Smooth muscle cell (in vitro differentiated cells): ENCODE data around the gene HSPB1. TPM values are rescaled to one million over a fixed set of nuclear protein-coding genes. Genes with fewer than 3 reads are reported as not detected.

Source experiments
- DNase-seq: peaks from one replicate; lab custom pipeline; 2025; ENCODE audit not compliant: unreplicated experiment; lab: John Stamatoyannopoulos, UW
- H2AFZ ChIP-seq: fragments of 200-600 bp; sonication (generic); 2 replicates; pipeline ENCODE4 v1.6.0; 2016; ENCODE audit warnings: antibody characterized with exemption, low read depth, mild to moderate bottlenecking
- H3F3A ChIP-seq: fragments of 200-600 bp; sonication (generic); 2 replicates; pipeline ENCODE4 v1.6.0; 2017; ENCODE audit warnings: antibody characterized with exemption, low read depth
- H3K27ac ChIP-seq: fragments of 200-600 bp; sonication (generic); 2 replicates; pipeline ENCODE4 v1.5.1; 2016; ENCODE audit warnings: low read depth, mild to moderate bottlenecking
- H3K27me3 ChIP-seq: fragments of 200-600 bp; sonication (generic); 2 replicates; pipeline ENCODE4 v1.6.1; 2016; ENCODE audit warnings: low read depth, mild to moderate bottlenecking
- H3K36me3 ChIP-seq: fragments of 200-600 bp; sonication (generic); 2 replicates; pipeline ENCODE4 v1.5.1; 2016; ENCODE audit warnings: low read depth
- H3K4me1 ChIP-seq: fragments of 200-600 bp; sonication (generic); 2 replicates; pipeline ENCODE4 v1.5.1; 2016; ENCODE audit warnings: low read depth
- H3K4me2 ChIP-seq: fragments of 200-600 bp; sonication (generic); 2 replicates; pipeline ENCODE4 v1.6.0; 2016; ENCODE audit warnings: mild to moderate bottlenecking
- H3K4me3 ChIP-seq: fragments of 200-600 bp; sonication (generic); 2 replicates; pipeline ENCODE4 v1.5.1; 2016; ENCODE audit warnings: mild to moderate bottlenecking
- H3K79me2 ChIP-seq: fragments of 200-600 bp; sonication (generic); 2 replicates; pipeline ENCODE4 v1.6.0; 2016; ENCODE audit warnings: low read depth, mild to moderate bottlenecking
- H3K9ac ChIP-seq: fragments of 200-600 bp; sonication (generic); 2 replicates; pipeline ENCODE4 v1.6.0; 2016; ENCODE audit warnings: low read depth
- H3K9me3 ChIP-seq: fragments of 200-600 bp; sonication (generic); replicated peaks from 2 replicates; pipeline ENCODE4 v1.5.1; 2016; ENCODE audit warnings: low read depth
- H4K20me1 ChIP-seq: fragments of 200-600 bp; sonication (generic); 2 replicates; pipeline ENCODE4 v1.6.0; 2016; ENCODE audit warnings: low read depth
- WGBS: methylation state at CpG from one replicate; pipeline ENCODE4 v1.1.7; 2016; ENCODE audit warnings: low lambda C conversion rate; 5-methylcytosine and 5-hydroxymethylcytosine counted together
- polyA plus RNA-seq: library from polyadenylated mRNA; unstranded; fragments of >200 nt; fragmentation: Nextera tagmentation; extraction: Ambion mirVana; gene quantifications from 2 replicates; pipeline ENCODE4 v1.2.1, GENCODE V29; 2016
- total RNA-seq: library from RNA; depleted of rRNA; stranded (reverse); fragments of >200 nt; gene quantifications from 2 replicates; pipeline ENCODE4 v1.2.3, GENCODE V29; 2014
- TF ChIP-seq, protein P1 (sequence below): fragments of 200-600 bp; sonication (generic); IDR thresholded peaks from 2 replicates; pipeline ENCODE4 v1.5.1; 2017; ENCODE audit warnings: borderline replicate concordance, mild to moderate bottlenecking, antibody characterized with exemption; ENCODE audit not compliant: insufficient read depth, poor library complexity, severe bottlenecking

The HSPB1 gene
- total and polyA plus RNA-seq, 2 experiments from 2014 or later, result 484 to 1,842 TPM

DNA sequence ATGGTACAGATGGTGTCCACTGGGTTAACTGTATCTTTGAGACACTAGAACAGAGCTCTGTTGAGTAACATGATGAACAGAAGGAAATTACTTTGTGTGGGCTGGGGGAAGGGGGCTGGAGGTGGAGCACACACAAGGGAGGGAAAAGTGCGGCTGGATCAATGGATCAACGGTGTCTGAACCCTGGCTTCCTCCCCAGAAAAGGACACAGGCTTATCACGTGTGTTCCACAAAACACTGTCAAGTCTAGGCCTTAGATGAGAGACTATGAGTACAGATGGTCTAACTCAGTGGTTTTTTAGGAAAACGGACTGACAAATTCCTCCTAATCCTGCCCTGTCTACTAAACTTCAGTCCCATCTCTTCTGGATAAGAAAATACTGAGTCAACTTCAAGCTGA lies 27.8 kb downstream of the HSPB1 start:
- Histone ChIP-seq H3F3A (peaks cover 12% of the 10 kb centered on the region), H4K20me1 (peaks cover 100% of the 10 kb centered on the region)
- WGBS, result 36% methylated on average over 4 of the region's 4 CpGs

DNA sequence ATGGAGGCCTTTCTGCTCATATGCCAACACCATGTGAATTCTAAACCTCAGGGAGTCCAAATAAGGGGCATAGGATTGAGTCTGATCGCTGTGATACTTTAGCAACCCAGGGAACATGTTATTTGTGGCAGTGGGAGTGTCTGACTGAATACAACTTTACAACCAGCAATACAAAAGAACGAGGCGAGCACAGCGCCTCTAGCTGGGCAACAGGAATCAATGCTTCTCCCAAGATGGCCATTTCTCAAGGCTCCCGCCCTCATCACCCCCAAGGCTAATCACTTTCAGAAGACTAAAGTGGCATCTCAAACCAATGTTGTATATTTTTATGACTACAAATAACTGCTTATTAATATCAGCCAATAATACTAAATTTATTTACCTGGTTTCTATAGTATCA lies 28.2 kb downstream of the HSPB1 start:
- TF ChIP-seq, protein P1, sequence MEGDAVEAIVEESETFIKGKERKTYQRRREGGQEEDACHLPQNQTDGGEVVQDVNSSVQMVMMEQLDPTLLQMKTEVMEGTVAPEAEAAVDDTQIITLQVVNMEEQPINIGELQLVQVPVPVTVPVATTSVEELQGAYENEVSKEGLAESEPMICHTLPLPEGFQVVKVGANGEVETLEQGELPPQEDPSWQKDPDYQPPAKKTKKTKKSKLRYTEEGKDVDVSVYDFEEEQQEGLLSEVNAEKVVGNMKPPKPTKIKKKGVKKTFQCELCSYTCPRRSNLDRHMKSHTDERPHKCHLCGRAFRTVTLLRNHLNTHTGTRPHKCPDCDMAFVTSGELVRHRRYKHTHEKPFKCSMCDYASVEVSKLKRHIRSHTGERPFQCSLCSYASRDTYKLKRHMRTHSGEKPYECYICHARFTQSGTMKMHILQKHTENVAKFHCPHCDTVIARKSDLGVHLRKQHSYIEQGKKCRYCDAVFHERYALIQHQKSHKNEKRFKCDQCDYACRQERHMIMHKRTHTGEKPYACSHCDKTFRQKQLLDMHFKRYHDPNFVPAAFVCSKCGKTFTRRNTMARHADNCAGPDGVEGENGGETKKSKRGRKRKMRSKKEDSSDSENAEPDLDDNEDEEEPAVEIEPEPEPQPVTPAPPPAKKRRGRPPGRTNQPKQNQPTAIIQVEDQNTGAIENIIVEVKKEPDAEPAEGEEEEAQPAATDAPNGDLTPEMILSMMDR, result no peak
- Histone ChIP-seq H3K4me1 (peaks cover 5% of the 10 kb centered on the region), H3K27ac (peak overlapping the region; percentile 37), H2AFZ (no peak overlapping the region), H4K20me1 (peaks cover 100% of the 10 kb centered on the region), H3K27me3 (no peaks in the 10 kb centered on the region), H3K9me3 (no peaks in the 10 kb centered on the region), H3K36me3 (peaks cover 13% of the 10 kb centered on the region), H3K79me2 (peaks cover 100% of the 10 kb centered on the region), H3K4me3 (no peak overlapping the region), H3K9ac (no peak overlapping the region), H3F3A (peaks cover 12% of the 10 kb centered on the region), H3K4me2 (no peak overlapping the region)
- DNase-seq, result no peak
- 61% methylated on average over 5 of the region's 5 CpGs for WGBS

More for the DNA sequence above, 27.8 kb downstream of the HSPB1 start:
- H3K9me3 ChIP-seq, result no peaks in the 10 kb centered on the region
- TF ChIP-seq, protein P1, result no peak
- no peak overlapping the region for H2AFZ ChIP-seq
- no peaks in the 10 kb centered on the region for H3K27me3 ChIP-seq
- H3K79me2 ChIP-seq, result peaks cover 100% of the 10 kb centered on the region
- H3K36me3 ChIP-seq, result peaks cover 13% of the 10 kb centered on the region
- no peak overlapping the region for H3K4me2 ChIP-seq
- H3K9ac ChIP-seq, result no peak overlapping the region
- H3K27ac ChIP-seq, result peak overlapping the region; percentile 37
- H3K4me3 ChIP-seq, result no peak overlapping the region
- no peak for DNase-seq
- peaks cover 5% of the 10 kb centered on the region for H3K4me1 ChIP-seq

DNA sequence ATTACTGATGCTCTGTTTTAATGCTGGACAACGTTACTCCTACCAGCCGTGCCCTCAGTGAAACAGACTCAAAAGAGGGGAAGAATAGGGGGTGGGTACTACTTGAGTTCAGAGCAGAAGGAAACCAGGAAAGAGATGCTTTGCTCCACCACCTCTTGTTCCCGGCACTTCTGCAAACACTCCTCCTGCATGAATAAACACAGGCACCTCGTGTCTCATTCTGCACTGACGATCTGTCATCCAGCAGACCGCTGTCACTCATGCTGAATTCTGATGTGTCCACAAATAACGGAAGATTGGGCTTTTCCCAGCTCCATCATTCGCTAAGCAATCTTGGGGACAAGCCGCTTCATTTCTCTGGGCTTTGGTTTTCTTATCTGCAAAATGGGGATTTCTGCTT lies 29.6 kb downstream of the HSPB1 start:
- H2AFZ ChIP-seq, result no peak overlapping the region
- H3K36me3 ChIP-seq, result peaks cover 13% of the 10 kb centered on the region
- H3K4me2 ChIP-seq, result no peak overlapping the region
- no peak overlapping the region for H3K9ac ChIP-seq
- H3K4me1 ChIP-seq, result peaks cover 2% of the 10 kb centered on the region
- H4K20me1 ChIP-seq, result peaks cover 100% of the 10 kb centered on the region
- H3K4me3 ChIP-seq, result no peak overlapping the region
- no peak for DNase-seq
- TF ChIP-seq, protein P1, result no peak
- no peaks in the 10 kb centered on the region for H3K9me3 ChIP-seq
- H3K79me2 ChIP-seq, result peaks cover 100% of the 10 kb centered on the region
- H3K27me3 ChIP-seq, result no peaks in the 10 kb centered on the region
- 92% methylated on average over 9 of the region's 9 CpGs for WGBS
- H3F3A ChIP-seq, result peaks cover 12% of the 10 kb centered on the region
- no peak overlapping the region for H3K27ac ChIP-seq

DNA sequence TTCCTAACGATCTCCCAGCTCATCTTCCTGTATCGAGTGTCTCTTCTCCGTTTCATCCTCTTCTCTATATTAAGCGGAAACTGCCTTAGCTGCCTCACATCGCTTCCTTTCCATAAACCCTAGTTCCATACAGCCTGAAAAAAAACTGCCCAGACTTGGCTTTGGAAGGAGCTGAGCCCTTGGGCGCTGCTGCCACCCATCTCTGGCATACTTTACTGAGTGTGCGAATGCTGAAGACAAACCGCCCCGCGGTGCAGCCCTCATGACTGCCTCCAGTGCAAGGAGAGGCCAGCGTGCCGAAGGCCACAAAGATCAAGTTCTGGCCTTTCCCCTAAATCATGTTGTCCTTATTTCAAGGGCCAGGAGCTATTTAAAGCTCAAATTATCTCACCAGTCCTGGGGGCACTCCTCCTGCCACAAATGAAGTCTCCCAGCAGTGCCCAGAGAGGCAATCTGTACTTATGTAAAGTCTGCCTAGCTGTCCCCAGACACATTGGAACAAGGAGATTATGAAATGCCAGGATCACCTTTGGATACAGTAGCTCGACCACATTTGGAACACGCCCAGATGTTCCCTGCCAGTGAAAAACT lies 31.1 kb downstream of the HSPB1 start:
- peaks cover 100% of the 10 kb centered on the region for H4K20me1 ChIP-seq
- H3K4me2 ChIP-seq, result no peak overlapping the region
- H3K27ac ChIP-seq, result peak overlapping the region; percentile 23
- peaks cover 9% of the 10 kb centered on the region for H3F3A ChIP-seq
- no peak overlapping the region for H2AFZ ChIP-seq
- no peaks in the 10 kb centered on the region for H3K9me3 ChIP-seq
- H3K9ac ChIP-seq, result no peak overlapping the region
- peaks cover 100% of the 10 kb centered on the region for H3K79me2 ChIP-seq
- TF ChIP-seq, protein P1, result no peak
- H3K27me3 ChIP-seq, result no peaks in the 10 kb centered on the region
- no peaks in the 10 kb centered on the region for H3K4me1 ChIP-seq
- no peak overlapping the region for H3K4me3 ChIP-seq
- WGBS, result 85% methylated on average over 14 of the region's 14 CpGs
- peaks cover 4% of the 10 kb centered on the region for H3K36me3 ChIP-seq
- no peak for DNase-seq
